Upper lobe of right lung (tissue), 1 donor: ENCODE data around the gene MACC1. TPM values are rescaled to one million over a fixed set of nuclear protein-coding genes. Genes with fewer than 3 reads are reported as not detected.

ENCODE experiments used
- ATAC-seq: fragments of 200-7000 bp; cut with Tn5 transposase; one replicate; pipeline ENCODE4 v1.9.1; 2020; ENCODE audit warnings: mild to moderate bottlenecking, moderate library complexity
- DNase-seq: peaks from one replicate; pipeline ENCODE4 v3.0.0-alpha.2; 2020
- H3K27ac ChIP-seq: fragments of 200-600 bp; one replicate; pipeline ENCODE4 v1.8.0; 2022
- H3K27me3 ChIP-seq: fragments of 200-600 bp; one replicate; pipeline ENCODE4 v1.8.0; 2022; ENCODE audit warnings: mild to moderate bottlenecking
- H3K36me3 ChIP-seq: fragments of 200-600 bp; one replicate; pipeline ENCODE4 v1.8.0; 2022
- H3K4me1 ChIP-seq: fragments of 200-600 bp; one replicate; pipeline ENCODE4 v1.8.0; 2022
- H3K4me3 ChIP-seq: fragments of 200-600 bp; one replicate; pipeline ENCODE4 v1.8.0; 2022; ENCODE audit warnings: mild to moderate bottlenecking
- H3K9me3 ChIP-seq: fragments of 200-600 bp; one replicate; pipeline ENCODE4 v1.8.0; 2022
- CTCF ChIP-seq: fragments of 200-600 bp; IDR thresholded peaks from one replicate; pipeline ENCODE4 v1.8.0; 2022; ENCODE audit warnings: antibody characterized with exemption
- intact Hi-C: fragments of 100-400 bp; cut with DNase I; formaldehyde crosslinking; loops from one replicate; pipeline ENCODE4 v1.11.0; 2022
- total RNA-seq: library from RNA; stranded (reverse); fragmentation: NEBNext Ultra II Directional; extraction: Animal tissue kit (Norgen Biotek cat#: 25700); gene quantifications from one replicate; pipeline ENCODE4 v1.2.1, GENCODE V29; 2021
- donor health status: DM: no; HTN: yes; CAD: no; lungs with severe emphysema.

The MACC1 gene
- total RNA-seq, 1 donor from 2014 or later = 22.1 TPM

GRCh38 chr7:20236043-20236442 is 18.9 kb upstream of the MACC1 start:
- TF ChIP-seq CTCF = no peak
- ATAC-seq (no peak), DNase-seq (no peak)
- Histone ChIP-seq H3K9me3 (no peaks in the 10 kb centered on the region), H3K36me3 (no peaks in the 10 kb centered on the region), H3K27me3 (no peaks in the 10 kb centered on the region), H3K4me1 (no peaks in the 10 kb centered on the region), H3K4me3 (no peak overlapping the region), H3K27ac (no peak overlapping the region)
- intact Hi-C loops = no loop called here

- Histone ChIP-seq H3K27me3 (no peaks in the 10 kb centered on the region), H3K27ac (no peak overlapping the region), H3K4me1 (no peaks in the 10 kb centered on the region), H3K4me3 (no peak overlapping the region), H3K36me3 (no peaks in the 10 kb centered on the region), H3K9me3 (no peaks in the 10 kb centered on the region)
- no peak for DNase-seq
- intact Hi-C loops = no loop called here
- TF ChIP-seq CTCF = no peak
- no peak for ATAC-seq
Observed at GRCh38 chr7:20235288-20235687, 18.1 kb upstream of the MACC1 start.

DNA sequence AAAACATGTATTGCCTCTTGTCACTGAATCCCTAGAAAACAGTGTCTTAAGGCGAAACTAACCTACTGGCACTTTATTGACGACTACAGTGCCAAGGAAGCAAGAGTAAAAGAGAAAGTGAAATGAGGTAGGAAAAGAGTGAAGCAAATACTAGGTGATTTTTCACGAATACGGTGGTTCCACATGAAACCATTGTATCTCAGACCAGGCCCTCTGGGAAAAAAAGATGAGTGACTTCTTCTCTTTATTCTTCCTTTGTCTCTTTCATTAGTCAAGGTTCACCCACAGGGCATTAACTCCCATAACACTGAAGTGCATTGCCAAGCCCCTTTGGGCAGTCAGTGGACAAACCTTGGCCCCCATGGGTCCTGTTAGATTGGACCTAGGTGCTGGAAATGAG is 16.2 kb upstream of the MACC1 start:
- DNase-seq = no peak
- Histone ChIP-seq H3K27ac (no peak overlapping the region), H3K27me3 (no peaks in the 10 kb centered on the region), H3K36me3 (no peaks in the 10 kb centered on the region), H3K4me1 (no peaks in the 10 kb centered on the region), H3K9me3 (no peaks in the 10 kb centered on the region), H3K4me3 (no peak overlapping the region)
- TF ChIP-seq CTCF = no peak
- ATAC-seq = no peak
- intact Hi-C loops = no loop called here

DNA sequence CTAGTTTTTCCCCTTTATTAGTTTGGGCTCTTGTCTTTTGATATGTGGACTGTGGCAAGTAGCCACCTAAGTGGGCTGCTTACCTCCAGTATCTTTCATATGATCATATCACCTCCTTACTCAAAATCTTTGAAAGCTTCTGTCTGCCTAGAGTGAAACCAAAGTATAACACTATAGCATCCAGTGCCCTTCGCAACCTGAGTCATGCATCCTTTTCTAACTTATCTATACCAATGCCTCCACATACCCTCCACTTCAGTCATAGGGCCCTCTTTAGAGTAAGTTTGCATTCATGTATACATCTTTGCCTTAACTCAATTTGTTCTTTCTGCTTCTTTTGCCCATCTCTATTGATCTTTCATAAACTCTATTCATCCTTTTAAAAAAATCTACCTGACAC is 15.7 kb upstream of the MACC1 start:
- ATAC-seq = no peak
- Histone ChIP-seq H3K27ac (no peak overlapping the region), H3K9me3 (no peaks in the 10 kb centered on the region), H3K27me3 (no peaks in the 10 kb centered on the region), H3K4me1 (no peaks in the 10 kb centered on the region), H3K36me3 (no peaks in the 10 kb centered on the region), H3K4me3 (no peak overlapping the region)
- intact Hi-C loops = no loop called here
- TF ChIP-seq CTCF = no peak
- DNase-seq = no peak

DNA sequence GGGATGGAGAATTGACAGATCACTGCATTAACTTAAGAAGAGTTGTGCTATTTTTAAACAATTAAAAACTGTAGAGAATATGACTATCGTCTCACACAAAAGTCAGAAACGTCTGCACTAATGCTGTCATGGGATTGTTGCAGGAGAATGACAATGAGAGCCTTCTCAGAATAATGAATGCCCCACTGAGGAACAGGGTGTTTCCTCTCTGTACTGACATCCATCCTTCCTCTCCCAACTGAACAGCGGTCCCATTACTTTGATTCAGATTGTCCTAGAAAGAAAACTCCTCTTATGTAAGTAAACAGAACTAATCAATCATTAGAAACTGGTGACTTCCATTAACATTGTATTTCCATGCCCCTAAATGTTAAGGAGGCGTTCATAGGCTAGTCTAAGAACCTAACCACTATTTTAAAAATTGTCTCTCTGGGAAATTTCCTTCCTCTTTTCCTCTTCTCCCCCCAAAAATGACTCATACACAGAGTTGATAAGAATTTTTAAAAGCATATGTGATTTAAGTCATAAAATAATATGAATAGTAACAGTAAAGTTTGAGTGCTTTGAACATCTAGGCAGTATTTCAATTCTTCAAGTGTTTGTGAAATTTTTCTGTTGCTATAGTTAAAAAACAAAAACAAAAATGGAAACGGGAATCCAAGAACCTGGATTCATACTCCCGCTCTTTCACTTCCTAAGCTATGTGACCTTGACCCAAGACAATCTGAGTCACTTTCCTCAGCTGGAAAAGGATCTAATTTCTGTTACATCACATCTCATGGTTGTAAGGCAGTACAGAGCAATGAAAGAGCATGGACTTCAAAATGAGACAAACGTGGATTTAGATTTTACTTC is 12.7 kb upstream of the MACC1 start:
- TF ChIP-seq CTCF = no peak
- intact Hi-C loops = no loop called here
- H3K27ac ChIP-seq = no peak overlapping the region

More for the DNA sequence above, 12.7 kb upstream of the MACC1 start:
- no peaks in the 10 kb centered on the region for H3K27me3 ChIP-seq
- H3K9me3 ChIP-seq = no peaks in the 10 kb centered on the region
- no peak overlapping the region for H3K4me3 ChIP-seq
- ATAC-seq (peak; percentile 83), DNase-seq (no peak)
- no peaks in the 10 kb centered on the region for H3K4me1 ChIP-seq
- H3K36me3 ChIP-seq = no peaks in the 10 kb centered on the region
